Endothelial cell of umbilical vein (primary cell): ENCODE measurements around the gene TSPAN4.

Experiments used
- CTCF ChIP-seq, 2 donors: IDR thresholded peaks; 1 replicate in 1 of 2; 2 replicates in 1 of 2; pipeline ENCODE4 v1.5.1; 2011; ENCODE audit warnings: low read length in 2 of 2, mild to moderate bottlenecking in 2 of 2, moderate library complexity in 2 of 2, control low read depth in 1 of 2, inconsistent platforms in 1 of 2, low read depth in 1 of 2; ENCODE audit not compliant: insufficient read depth in 1 of 2; ENCODE audit errors: extremely low read depth in 1 of 2
- EZH2 ChIP-seq: IDR thresholded peaks from 2 replicates; pipeline ENCODE4 v1.6.1; 2012; ENCODE audit warnings: borderline replicate concordance, low read depth, mild to moderate bottlenecking, moderate library complexity, low read length, inconsistent platforms; ENCODE audit not compliant: severe bottlenecking
- FOS ChIP-seq: IDR thresholded peaks from 2 replicates; pipeline ENCODE4 v1.6.1; 2011; ENCODE audit warnings: mild to moderate bottlenecking, low read length, moderate library complexity, borderline replicate concordance; ENCODE audit not compliant: insufficient read depth
- POLR2A ChIP-seq: IDR thresholded peaks from 2 replicates; pipeline ENCODE4 v1.6.1; 2012; ENCODE audit warnings: low read depth, mild to moderate bottlenecking, control low read depth, low read length
- POLR2AphosphoS5 ChIP-seq: IDR thresholded peaks from 2 replicates; pipeline ENCODE4 v1.6.1; 2012; ENCODE audit warnings: low read depth, mild to moderate bottlenecking, control low read depth, low read length, moderate library complexity; ENCODE audit not compliant: insufficient read depth

- no peak for TF ChIP-seq EZH2
- TF ChIP-seq CTCF (IDR thresholded peaks at IDR 0.05; ENCODE audit: extremely low read depth in 1 of 2, insufficient read depth in 1 of 2, low read depth in 1 of 2, low read length in 2 of 2): no peak
- TF ChIP-seq POLR2A: no peak
- TF ChIP-seq POLR2AphosphoS5: no peak
- no peak for TF ChIP-seq FOS
Observed at GRCh38 chr11:794766-795633, 47.7 kb upstream of the TSPAN4 start.
